ENCODE measurements around the gene FRMD4A.
"Not testable (repeated sequence)": the region's sequence is repeated elsewhere in the genome, so short reads cannot be mapped to it uniquely, and the experiment has no call there.

FRMD4A gene

DNA sequence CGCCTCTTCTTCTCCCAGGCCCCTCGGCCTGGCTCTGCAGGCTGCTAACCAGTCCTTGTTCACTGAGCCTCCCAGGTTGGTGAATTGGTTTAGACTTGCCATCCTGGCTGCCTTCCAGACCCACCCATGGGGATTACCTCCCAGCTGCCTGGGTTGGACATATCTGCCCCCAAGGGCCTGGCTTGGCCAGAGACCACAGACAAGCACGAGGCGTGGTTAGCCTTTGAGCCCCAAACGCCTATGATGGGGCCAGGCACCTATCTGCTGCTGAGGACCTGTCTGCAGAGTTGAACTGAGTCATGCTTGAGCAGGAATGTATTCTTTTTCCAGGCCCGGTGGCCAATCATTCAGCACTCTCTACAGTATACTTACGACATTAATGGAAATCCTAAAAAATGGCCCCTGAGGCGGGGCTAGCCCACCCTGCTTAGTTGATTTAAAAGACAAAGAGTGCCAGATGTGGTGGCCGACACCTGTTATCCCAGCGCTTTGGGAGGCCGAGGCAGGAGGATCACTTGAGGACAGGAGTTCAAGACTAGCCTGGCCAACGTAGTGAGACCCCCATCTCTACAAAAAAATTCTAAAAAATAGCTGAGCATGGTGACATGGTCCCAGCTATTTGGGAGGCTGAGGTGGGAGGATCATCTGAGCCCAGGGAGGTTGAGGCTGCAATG lies 361.5 kb downstream of the FRMD4A start:
- FAIRE-seq (no peak), DNase-seq (ENCODE audit: insufficient read length, low spot score) (no peak)

DNA sequence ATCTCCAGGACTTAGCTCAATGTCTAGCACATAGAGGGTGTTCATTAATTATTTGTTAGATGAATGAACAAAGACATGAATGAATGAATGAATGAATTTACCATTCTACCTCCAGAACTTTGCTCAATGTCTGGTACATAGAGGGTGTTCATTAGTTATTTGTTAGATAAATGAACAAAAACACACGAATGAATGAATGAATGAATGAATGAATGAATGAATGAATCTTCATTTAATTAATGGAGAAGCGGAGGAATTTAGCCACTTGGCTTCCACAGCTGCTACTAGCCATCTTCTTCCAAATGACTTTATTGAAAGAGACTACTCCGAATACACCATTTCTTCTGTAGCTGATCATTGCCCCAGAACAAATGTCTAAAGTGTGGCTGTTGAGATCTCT lies 368.9 kb downstream of the FRMD4A start:
- FAIRE-seq: no peak

GRCh38 chr10:13961097-13961496 lies 369.6 kb downstream of the FRMD4A start:
- no peak for DNase-seq (ENCODE audit: insufficient read length, low spot score)
- no peak for FAIRE-seq

More for the DNA sequence above, 368.9 kb downstream of the FRMD4A start:
- no peak for DNase-seq (ENCODE audit: insufficient read length, low spot score)

DNA sequence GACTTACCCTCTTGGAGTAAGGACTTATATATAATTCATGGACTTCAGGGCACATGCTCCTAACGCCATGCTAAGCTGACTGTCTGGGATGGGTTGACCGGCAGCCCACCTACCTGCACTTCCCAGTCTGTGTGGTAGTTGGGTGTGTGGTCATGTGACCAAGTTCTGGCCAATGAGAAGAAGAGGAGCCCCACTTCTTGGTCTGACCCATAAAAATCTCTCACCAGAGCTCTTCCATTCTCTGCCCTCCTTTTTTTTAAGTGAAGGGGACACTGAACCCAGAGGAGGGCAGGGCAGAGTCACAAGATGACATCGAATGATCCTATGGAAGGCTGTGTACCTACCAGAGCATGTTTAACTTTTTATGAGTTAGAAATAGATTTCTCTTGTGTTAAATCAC lies 370.1 kb downstream of the FRMD4A start:
- no peak for DNase-seq (ENCODE audit: insufficient read length, low spot score)
- FAIRE-seq: no peak

DNA sequence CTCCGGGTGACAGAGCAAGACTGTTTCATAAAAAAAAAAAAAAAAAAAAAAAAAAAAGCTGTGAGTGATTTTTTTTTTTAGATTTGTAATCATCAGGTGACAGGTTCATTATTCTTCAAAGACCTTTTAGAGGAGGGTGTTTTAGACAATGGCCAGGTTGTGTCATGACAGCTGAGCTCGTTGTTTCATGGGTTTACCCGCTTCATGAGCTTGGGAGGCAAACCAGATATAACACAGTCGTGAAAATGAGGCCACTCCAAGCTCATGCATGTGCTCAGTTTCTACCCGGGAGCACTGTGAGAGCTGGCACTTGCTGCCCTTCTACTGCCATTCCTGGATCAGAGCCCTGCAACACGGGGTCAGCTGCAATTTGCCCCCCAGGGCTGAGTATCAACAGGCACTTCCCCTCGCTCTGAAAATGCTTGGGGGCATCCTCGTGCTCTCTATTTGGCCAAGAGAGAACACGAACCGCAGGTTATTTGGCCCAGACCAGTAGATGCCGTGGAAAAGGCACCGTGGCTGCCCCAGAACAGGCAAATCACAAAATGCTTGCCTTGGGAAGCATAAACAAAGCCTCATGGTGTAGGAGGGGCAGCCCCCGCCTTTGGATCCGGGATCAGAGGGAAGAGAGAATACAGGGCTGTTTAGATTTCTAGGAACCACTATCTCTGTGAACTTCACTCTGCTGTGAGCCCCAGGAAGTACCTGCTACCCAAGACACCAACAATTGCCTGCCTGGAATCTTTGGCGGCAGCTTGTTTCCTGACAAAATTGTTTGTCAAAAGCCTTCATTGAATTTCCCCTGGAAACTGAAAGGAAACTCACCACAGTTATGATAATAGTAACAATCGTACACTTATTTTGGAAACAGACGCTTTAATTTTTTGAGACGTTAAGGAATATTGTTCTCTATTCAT lies 371.0 kb downstream of the FRMD4A start:
- no peak for DNase-seq (ENCODE audit: insufficient read length, low spot score)
- FAIRE-seq: no peak

DNA sequence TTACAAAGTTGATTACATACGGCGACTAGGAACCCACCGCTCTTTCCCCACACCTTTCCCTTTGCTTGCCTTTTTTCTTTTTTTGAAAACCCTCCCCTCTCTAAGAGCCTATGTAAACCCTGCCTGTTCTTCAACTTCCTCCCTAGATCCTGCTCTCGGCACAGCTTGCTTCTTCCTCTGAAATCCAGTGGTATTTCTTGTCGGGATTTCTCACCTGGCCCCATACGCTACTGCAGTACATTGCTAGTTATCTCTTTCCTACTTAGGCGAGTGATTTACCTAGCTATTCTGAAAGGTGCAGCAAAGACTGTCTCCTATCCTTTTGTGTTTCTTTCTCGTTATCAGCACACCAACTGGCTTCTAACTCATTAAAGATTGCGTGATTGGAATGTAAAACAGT lies 372.9 kb downstream of the FRMD4A start:
- FAIRE-seq: no peak
- no peak for DNase-seq (ENCODE audit: insufficient read length, low spot score)

GRCh38 chr10:13956826-13957225 lies 373.9 kb downstream of the FRMD4A start:
- DNase-seq (ENCODE audit: insufficient read length, low spot score) (no peak), FAIRE-seq (no peak)

GRCh38 chr10:13955409-13956068 lies 375.2 kb downstream of the FRMD4A start:
- DNase-seq (ENCODE audit: insufficient read length, low spot score) (no peak), FAIRE-seq (no peak)

DNA sequence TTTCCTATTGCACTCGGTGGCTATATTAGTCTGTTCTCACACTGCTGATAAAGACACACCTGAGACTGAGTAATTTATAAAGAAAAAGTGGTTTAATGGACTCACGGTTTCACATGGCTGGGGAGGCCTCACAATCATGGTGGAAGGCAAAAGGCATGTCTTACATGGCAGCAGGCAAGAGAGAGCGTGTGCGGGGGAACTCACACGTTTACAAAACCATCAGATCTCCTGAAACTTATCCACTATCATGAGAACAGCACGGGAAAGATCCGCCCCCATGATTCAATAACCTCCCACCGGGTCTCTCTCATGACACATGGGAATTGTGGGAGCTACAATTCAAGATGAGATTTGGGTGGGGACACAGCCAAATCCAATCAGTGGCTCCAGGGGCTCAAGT lies 376.5 kb downstream of the FRMD4A start:
- not testable (repeated sequence) for DNase-seq (ENCODE audit: insufficient read length, low spot score); FAIRE-seq

DNA sequence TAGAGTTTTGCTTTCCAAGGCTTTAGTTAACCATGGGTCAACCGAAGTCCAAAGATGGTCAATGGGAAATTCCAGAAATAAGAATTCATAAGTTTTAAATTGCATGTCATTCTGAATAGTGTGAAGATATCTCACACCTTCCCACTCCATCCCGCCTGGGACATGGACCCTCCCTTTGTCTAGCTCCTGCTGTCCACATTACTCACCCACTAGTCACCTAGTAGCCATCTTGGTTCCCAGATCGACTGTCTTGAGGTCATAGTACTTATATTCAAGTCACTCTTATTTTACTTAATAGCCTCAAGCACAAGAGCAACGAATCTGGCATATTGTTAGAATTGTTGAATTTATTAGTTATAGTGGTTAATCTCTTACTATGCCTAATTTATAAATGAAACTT lies 377.4 kb downstream of the FRMD4A start:
- FAIRE-seq: no peak

DNA sequence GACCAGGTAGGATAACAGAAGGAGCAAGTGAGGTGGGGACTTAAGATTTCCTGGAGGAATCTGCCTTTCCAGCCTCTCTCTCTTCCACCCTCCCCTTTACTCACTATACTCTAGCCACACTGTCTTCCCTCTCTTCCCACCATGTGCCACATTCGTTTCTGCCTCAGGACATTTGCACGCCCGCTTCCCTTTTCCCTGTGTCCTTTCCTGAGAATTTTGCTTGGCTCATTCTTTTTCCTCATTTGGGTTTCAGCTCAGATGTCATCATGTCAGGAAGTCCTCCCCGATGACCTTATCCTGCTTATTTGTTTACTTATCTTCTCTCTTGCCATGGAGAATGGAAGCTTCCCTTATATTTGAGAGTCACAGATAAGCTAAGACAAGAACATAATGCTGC lies 380.2 kb downstream of the FRMD4A start:
- DNase-seq (ENCODE audit: insufficient read length, low spot score): no peak
- FAIRE-seq: no peak

More for the DNA sequence above, 377.4 kb downstream of the FRMD4A start:
- DNase-seq (ENCODE audit: insufficient read length, low spot score): no peak

- FAIRE-seq: no peak
Observed at GRCh38 chr10:13949844-13950542, 380.7 kb downstream of the FRMD4A start.

GRCh38 chr10:13946209-13946460 lies 384.6 kb downstream of the FRMD4A start:
- FAIRE-seq (no peak), DNase-seq (ENCODE audit: insufficient read length, low spot score) (no peak)

More at GRCh38 chr10:13949844-13950542, 380.7 kb downstream of the FRMD4A start:
- no peak for DNase-seq (ENCODE audit: insufficient read length, low spot score)

DNA sequence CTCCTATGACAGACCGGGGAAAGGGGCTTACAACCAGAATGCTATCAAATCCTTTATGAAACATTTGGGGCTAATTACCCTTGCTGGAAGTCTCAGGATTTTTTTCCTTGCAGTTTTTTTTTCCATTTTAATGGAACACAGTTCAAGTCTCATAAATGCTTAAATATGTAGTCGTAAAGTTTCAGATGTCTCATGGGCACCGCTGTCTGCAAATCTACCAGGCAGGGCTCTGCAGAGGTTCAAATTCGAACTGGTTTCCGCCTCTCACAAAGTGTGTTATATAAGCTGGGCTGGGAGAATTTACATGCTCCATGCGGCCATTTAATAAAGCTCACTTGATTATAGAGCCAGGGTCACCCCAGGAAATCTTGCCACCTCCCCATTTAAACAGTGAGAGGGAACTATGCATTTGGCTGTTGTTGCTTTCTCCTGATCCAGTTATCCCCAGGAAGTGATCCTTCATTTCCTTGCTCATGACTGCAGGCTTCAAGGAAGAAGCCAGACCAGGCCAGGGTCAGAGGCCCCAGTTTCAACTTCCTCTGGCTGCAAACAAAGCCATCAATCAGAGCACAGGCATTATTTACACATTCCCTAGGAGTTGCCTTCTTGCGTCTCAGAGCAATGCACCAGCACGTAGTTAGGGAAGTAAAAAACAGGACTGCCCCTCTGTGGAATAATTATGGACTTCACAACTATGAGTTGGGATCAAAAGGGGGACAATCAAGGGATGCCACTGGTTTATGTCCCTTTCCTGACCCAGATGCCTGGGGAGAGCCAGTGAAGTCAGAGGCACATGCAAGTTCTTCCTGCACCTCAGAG lies 385.1 kb downstream of the FRMD4A start:
- FAIRE-seq (no peak), DNase-seq (ENCODE audit: insufficient read length, low spot score) (no peak)

DNA sequence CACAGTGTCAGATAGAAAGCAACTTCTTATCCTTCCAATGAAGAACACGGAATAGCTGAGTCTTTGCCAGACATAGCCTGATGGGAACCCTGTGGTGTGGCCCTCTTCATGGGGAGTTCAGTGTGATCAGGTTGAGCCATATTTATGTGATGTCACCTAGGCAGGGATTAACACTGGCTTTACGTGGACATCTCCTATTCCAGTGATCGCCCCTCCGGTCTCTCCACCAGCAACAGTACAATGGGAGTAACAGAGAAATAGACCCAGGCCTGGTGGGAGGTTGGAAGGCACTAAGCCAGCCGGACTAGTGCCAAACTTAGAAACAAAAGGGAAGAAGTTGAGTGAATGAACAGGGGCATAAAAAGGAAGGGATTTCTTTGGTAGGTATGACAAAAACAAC lies 385.9 kb downstream of the FRMD4A start:
- FAIRE-seq (no peak), DNase-seq (ENCODE audit: insufficient read length, low spot score) (no peak)

DNA sequence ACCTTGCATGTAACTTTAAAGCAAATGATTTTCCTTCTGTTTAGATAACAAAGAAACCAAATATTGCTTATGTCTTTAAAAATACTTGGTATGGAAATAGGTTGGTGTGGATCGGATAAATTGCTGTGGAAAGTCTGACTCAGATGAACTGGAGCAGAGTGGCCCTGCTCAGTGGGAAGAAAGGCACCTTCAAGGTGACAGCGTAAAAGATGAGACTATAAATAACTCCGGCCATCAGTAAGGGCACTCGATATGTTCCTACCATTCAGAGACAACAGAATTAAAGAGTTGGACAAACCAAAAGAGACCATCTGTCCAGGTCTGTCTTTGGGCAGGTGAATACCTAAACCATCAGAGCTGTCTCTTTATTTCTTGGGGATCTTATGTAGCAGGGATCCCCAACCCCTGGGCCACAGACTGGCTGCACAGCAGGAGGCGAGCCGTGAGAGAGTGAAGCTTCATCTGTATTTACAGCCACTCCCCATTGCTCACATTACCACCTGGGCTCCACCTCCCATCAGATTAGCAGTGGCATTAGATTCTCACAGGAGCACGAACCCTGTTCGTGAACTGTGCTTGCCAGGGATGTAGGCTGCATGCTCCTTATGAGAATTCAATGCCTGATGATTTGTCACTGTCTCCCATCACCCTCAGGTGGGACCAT lies 386.9 kb downstream of the FRMD4A start:
- FAIRE-seq (no peak), DNase-seq (ENCODE audit: insufficient read length, low spot score) (no peak)

- no peak for FAIRE-seq
- no peak for DNase-seq (ENCODE audit: insufficient read length, low spot score)
Observed at GRCh38 chr10:13942035-13942434, 388.7 kb downstream of the FRMD4A start.

- FAIRE-seq (no peak), DNase-seq (ENCODE audit: insufficient read length, low spot score) (no peak)
Observed at GRCh38 chr10:13939391-13939790, 391.3 kb downstream of the FRMD4A start.

GRCh38 chr10:13938950-13939349 lies 391.8 kb downstream of the FRMD4A start:
- FAIRE-seq (no peak), DNase-seq (ENCODE audit: insufficient read length, low spot score) (no peak)

- FAIRE-seq: no peak
Observed at GRCh38 chr10:13936826-13937225, 393.9 kb downstream of the FRMD4A start.

More at GRCh38 chr10:13936826-13937225, 393.9 kb downstream of the FRMD4A start:
- no peak for DNase-seq (ENCODE audit: insufficient read length, low spot score)
